Liver (tissue), 9 donors: ENCODE measurements around the gene CHRDL2. TPM values are rescaled to one million over a fixed set of nuclear protein-coding genes. Genes with fewer than 3 reads are reported as not detected.

Source experiments
- DNase-seq: peaks from one replicate; pipeline ENCODE4 v3.0.0-alpha.2; 2017; ENCODE audit warnings: low spot score
- H3K27ac ChIP-seq, 2 donors: one replicate each; pipeline ENCODE4 v1.7.0; 2013; ENCODE audit warnings: inconsistent platforms in 2 of 2, low read length in 2 of 2, control low read depth in 1 of 2, low read depth in 1 of 2, mild to moderate bottlenecking in 1 of 2
- H3K27me3 ChIP-seq, 4 donors: one replicate each; pipeline versions ENCODE4 v1.6.1 to v1.7.0; 2013; ENCODE audit warnings: low read length in 3 of 4, inconsistent platforms in 1 of 4, mild to moderate bottlenecking in 1 of 4, moderate library complexity in 1 of 4; ENCODE audit not compliant: control insufficient read depth in 4 of 4, insufficient read depth in 4 of 4
- H3K36me3 ChIP-seq, 4 donors: one replicate each; pipeline versions ENCODE4 v1.6.1 to v1.7.0; 2013; ENCODE audit warnings: low read length in 3 of 4, mild to moderate bottlenecking in 3 of 4, low read depth in 1 of 4, moderate library complexity in 1 of 4; ENCODE audit not compliant: control insufficient read depth in 4 of 4, insufficient read depth in 3 of 4
- H3K4me1 ChIP-seq, 4 donors: one replicate each; pipeline versions ENCODE4 v1.6.1 to v1.7.0; 2013; ENCODE audit warnings: low read length in 3 of 4, mild to moderate bottlenecking in 3 of 4, moderate library complexity in 1 of 4; ENCODE audit not compliant: control insufficient read depth in 4 of 4, insufficient read depth in 4 of 4
- H3K4me3 ChIP-seq, 3 donors: one replicate each; pipeline versions ENCODE4 v1.6.1 to v1.7.0; 2013; ENCODE audit warnings: low read length in 3 of 3, control low read depth in 1 of 3, low read depth in 1 of 3, mild to moderate bottlenecking in 1 of 3
- H3K9ac ChIP-seq, 2 donors: one replicate each; pipeline ENCODE4 v1.7.0; 2013; ENCODE audit warnings: low read length in 2 of 2, mild to moderate bottlenecking in 2 of 2, moderate library complexity in 2 of 2, control low read depth in 1 of 2, low read depth in 1 of 2
- H3K9me3 ChIP-seq, 4 donors: one replicate each; pipeline versions ENCODE4 v1.6.1 to v1.7.0; 2013; ENCODE audit warnings: low read length in 3 of 4; ENCODE audit not compliant: control insufficient read depth in 4 of 4
- ATF3 ChIP-seq: IDR thresholded peaks from 2 replicates; pipeline ENCODE4 v1.6.1; 2016; ENCODE audit warnings: antibody characterized with exemption
- EGR1 ChIP-seq, 2 donors: IDR thresholded peaks; 2 replicates each; pipeline ENCODE4 v1.6.1; 2016 to 2018; ENCODE audit warnings: antibody characterized with exemption in 2 of 2, low read depth in 2 of 2
- FOXA1 ChIP-seq: IDR thresholded peaks from 2 replicates; pipeline ENCODE4 v1.6.1; 2016; ENCODE audit warnings: antibody characterized with exemption
- FOXA2 ChIP-seq: IDR thresholded peaks from 2 replicates; pipeline ENCODE4 v1.6.1; 2016; ENCODE audit warnings: antibody characterized with exemption
- HNF4A ChIP-seq, 2 donors: conservative IDR thresholded peaks; 2 replicates each; pipeline ENCODE4 v1.6.1; 2016; ENCODE audit warnings: antibody characterized with exemption in 2 of 2, mild to moderate bottlenecking in 2 of 2
- JUND ChIP-seq, 2 donors: IDR thresholded peaks; 2 replicates each; pipeline ENCODE4 v1.6.1; 2016; ENCODE audit warnings: antibody characterized with exemption in 2 of 2
- RAD21 ChIP-seq, 2 donors: IDR thresholded peaks; 2 replicates each; pipeline ENCODE4 v1.6.1; 2016; ENCODE audit warnings: antibody characterized with exemption in 2 of 2, mild to moderate bottlenecking in 2 of 2
- RXRA ChIP-seq, 2 donors: IDR thresholded peaks; 2 replicates each; pipeline ENCODE4 v1.6.1; 2017 to 2018; ENCODE audit warnings: antibody characterized with exemption in 2 of 2, mild to moderate bottlenecking in 1 of 2
- SP1 ChIP-seq: IDR thresholded peaks from 2 replicates; pipeline ENCODE4 v1.6.1; 2018; ENCODE audit warnings: antibody characterized with exemption, mild to moderate bottlenecking
- TAF1 ChIP-seq: conservative IDR thresholded peaks from 2 replicates; pipeline ENCODE4 v1.6.1; 2016; ENCODE audit warnings: antibody characterized with exemption, mild to moderate bottlenecking
- WGBS: extraction: QIAGEN DNeasy Blood & Tissue Kit; methylation state at CpG from one replicate; pipeline ENCODE4 v1.1.7; 2013; 5-methylcytosine and 5-hydroxymethylcytosine counted together
- polyA plus RNA-seq, 2 donors: library from polyadenylated mRNA; stranded (reverse) in 1 of 2; unstranded in 1 of 2; fragments of 200-250 nt in 1 of 2; fragments of >200 nt in 1 of 2; fragmentation: Nextera tagmentation in 1 of 2; extraction: Ambion mirVana in 1 of 2; gene quantifications; one replicate each; pipeline versions ENCODE4 v1.2.1 to v1.2.3, GENCODE V29; 2013 to 2015
- total RNA-seq, 2 donors: library from RNA; depleted of rRNA; stranded (reverse); fragments of >200 nt; gene quantifications; one replicate each; pipeline ENCODE4 v1.2.3, GENCODE V29; 2014
- TF ChIP-seq, protein P1 (sequence below): IDR thresholded peaks from 2 replicates; pipeline ENCODE4 v1.6.1; 2016; ENCODE audit warnings: antibody characterized with exemption, mild to moderate bottlenecking
- TF ChIP-seq, protein P2 (sequence below): IDR thresholded peaks from 2 replicates; pipeline ENCODE4 v1.6.1; 2016; ENCODE audit warnings: antibody characterized with exemption
- TF ChIP-seq, protein P3 (sequence below): IDR thresholded peaks from 2 replicates; pipeline ENCODE4 v1.6.1; 2016; ENCODE audit warnings: antibody characterized with exemption
- donor health status: healthy.
- donor health status: healthy.
- donor health status: healthy.
- donor health status: healthy.
- donor health status: healthy.

Gene CHRDL2
- total and polyA plus RNA-seq, 4 donors = 1.8 to 19.0 (median 15.8) TPM; not detected in 1

GRCh38 chr11:74755395-74755995, 24.3 kb upstream of the CHRDL2 start:
- Histone ChIP-seq H3K9me3 (no peaks in the 10 kb centered on the region), H3K4me3 (no peak overlapping the region), H3K27me3 (no peaks in the 10 kb centered on the region), H3K27ac (no peak overlapping the region), H3K4me1 (peaks cover 8 to 18% (median 9%) of the 10 kb centered on the region in 4 donors), H3K9ac (no peak overlapping the region), H3K36me3 (no peaks in the 10 kb centered on the region)
- 72% methylated on average over 1 of the region's 1 CpG for WGBS
- DNase-seq = no peak
- TF ChIP-seq FOXA2 = no peak
- TF ChIP-seq HNF4A (conservative IDR thresholded peaks at IDR 0.05) = no peak
- TF ChIP-seq ATF3 = no peak
- no peak for TF ChIP-seq TAF1
- TF ChIP-seq FOXA1 = no peak
- no peak for TF ChIP-seq JUND (IDR thresholded peaks at IDR 0.05)
- TF ChIP-seq SP1 = no peak
- TF ChIP-seq EGR1 (IDR thresholded peaks at IDR 0.05; ENCODE audit: low read depth in 2 of 2) = no peak
- TF ChIP-seq RAD21 (IDR thresholded peaks at IDR 0.05) = no peak
- TF ChIP-seq, protein P1, sequence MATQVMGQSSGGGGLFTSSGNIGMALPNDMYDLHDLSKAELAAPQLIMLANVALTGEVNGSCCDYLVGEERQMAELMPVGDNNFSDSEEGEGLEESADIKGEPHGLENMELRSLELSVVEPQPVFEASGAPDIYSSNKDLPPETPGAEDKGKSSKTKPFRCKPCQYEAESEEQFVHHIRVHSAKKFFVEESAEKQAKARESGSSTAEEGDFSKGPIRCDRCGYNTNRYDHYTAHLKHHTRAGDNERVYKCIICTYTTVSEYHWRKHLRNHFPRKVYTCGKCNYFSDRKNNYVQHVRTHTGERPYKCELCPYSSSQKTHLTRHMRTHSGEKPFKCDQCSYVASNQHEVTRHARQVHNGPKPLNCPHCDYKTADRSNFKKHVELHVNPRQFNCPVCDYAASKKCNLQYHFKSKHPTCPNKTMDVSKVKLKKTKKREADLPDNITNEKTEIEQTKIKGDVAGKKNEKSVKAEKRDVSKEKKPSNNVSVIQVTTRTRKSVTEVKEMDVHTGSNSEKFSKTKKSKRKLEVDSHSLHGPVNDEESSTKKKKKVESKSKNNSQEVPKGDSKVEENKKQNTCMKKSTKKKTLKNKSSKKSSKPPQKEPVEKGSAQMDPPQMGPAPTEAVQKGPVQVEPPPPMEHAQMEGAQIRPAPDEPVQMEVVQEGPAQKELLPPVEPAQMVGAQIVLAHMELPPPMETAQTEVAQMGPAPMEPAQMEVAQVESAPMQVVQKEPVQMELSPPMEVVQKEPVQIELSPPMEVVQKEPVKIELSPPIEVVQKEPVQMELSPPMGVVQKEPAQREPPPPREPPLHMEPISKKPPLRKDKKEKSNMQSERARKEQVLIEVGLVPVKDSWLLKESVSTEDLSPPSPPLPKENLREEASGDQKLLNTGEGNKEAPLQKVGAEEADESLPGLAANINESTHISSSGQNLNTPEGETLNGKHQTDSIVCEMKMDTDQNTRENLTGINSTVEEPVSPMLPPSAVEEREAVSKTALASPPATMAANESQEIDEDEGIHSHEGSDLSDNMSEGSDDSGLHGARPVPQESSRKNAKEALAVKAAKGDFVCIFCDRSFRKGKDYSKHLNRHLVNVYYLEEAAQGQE = no peak
- TF ChIP-seq, protein P2, sequence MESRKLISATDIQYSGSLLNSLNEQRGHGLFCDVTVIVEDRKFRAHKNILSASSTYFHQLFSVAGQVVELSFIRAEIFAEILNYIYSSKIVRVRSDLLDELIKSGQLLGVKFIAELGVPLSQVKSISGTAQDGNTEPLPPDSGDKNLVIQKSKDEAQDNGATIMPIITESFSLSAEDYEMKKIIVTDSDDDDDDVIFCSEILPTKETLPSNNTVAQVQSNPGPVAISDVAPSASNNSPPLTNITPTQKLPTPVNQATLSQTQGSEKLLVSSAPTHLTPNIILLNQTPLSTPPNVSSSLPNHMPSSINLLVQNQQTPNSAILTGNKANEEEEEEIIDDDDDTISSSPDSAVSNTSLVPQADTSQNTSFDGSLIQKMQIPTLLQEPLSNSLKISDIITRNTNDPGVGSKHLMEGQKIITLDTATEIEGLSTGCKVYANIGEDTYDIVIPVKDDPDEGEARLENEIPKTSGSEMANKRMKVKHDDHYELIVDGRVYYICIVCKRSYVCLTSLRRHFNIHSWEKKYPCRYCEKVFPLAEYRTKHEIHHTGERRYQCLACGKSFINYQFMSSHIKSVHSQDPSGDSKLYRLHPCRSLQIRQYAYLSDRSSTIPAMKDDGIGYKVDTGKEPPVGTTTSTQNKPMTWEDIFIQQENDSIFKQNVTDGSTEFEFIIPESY = no peak

- Histone ChIP-seq H3K9ac (no peak overlapping the region), H3K4me1 (peaks cover 8 to 25% (median 13%) of the 10 kb centered on the region in 4 donors), H3K9me3 (no peaks in the 10 kb centered on the region), H3K27me3 (no peaks in the 10 kb centered on the region), H3K4me3 (no peak overlapping the region), H3K36me3 (no peaks in the 10 kb centered on the region), H3K27ac (peak overlapping the region in 1 of 2 donors; percentile 10)
- TF ChIP-seq FOXA1 = no peak
- TF ChIP-seq EGR1 (IDR thresholded peaks at IDR 0.05; ENCODE audit: low read depth in 2 of 2) = no peak
- TF ChIP-seq JUND (IDR thresholded peaks at IDR 0.05) = peak in 1 of 2 donors; percentile 42
- TF ChIP-seq RXRA (IDR thresholded peaks at IDR 0.05) = no peak
- TF ChIP-seq, protein P3, sequence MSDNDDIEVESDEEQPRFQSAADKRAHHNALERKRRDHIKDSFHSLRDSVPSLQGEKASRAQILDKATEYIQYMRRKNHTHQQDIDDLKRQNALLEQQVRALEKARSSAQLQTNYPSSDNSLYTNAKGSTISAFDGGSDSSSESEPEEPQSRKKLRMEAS = no peak
- 73% methylated on average over 15 of the region's 15 CpGs for WGBS
- no peak for DNase-seq
Observed at GRCh38 chr11:74754507-74755252, 23.5 kb upstream of the CHRDL2 start.
